Measurements from ENCODE around the gene APOB. TPM values are rescaled to one million over a fixed set of nuclear protein-coding genes. Genes with fewer than 3 reads are reported as not detected.

The APOB gene
- total RNA-seq, 2 experiments from 2014 or later = not detected

DNA sequence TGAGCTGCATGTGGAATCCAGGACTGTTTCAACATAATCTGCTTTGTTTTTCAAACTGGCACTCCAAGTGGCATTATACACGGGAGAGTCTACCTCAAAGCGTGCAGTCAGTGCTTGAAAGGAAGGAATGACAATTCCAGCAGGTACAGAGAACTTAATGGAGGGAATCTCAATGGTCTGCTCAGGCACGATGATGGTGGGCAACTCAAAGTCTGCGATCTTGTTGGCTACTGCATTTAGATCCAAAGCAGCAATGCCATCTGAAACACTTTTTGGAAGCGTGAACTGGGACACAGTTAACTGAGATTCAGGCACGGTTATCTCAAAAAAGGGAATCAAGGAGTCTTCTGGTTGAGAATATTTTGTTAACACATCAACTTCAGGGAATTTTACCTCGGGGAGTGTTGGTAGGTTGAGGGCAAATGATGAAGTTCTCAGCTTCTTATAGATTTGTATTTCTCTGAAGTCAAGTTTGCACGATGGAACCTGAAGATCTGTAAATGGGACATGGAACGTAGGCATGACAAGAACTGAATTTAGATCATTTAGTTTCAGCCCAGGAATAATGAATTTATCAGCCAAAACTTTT is 38.7 kb downstream of the APOB start:
- H3K9me3 Mint-ChIP-seq = no peaks in the 10 kb centered on the region
- H3K4me1 Mint-ChIP-seq = no peaks in the 10 kb centered on the region
- no peak for ATAC-seq (ENCODE audit: low read depth)
- peaks cover 8% of the 10 kb centered on the region for H3K27me3 Mint-ChIP-seq
- H3K4me3 Mint-ChIP-seq = no peak overlapping the region
- POLR2A ChIA-PET = no interaction called here
- no peaks in the 10 kb centered on the region for H3K36me3 Mint-ChIP-seq
- H3K27ac Mint-ChIP-seq = no peak overlapping the region
- DNase-seq = no peak

DNA sequence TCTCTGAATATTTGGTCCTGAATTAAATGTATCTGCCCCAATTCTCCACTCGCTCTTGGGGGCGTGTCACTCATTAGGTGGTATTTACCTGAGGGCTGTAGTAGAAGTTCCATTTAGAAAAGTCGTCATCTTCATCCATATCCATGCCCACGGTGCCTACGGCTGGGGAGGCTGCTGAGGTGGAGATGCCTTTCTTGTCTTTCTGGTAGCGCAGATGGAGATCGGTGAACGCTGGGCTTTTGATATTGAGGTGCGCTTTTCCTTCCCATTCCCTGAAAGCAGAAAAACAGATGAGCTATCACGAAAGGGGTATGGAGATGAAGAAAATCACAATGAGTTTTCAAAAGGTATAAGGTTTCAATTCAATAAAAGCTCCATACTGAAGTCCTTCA is 39.7 kb downstream of the APOB start:
- Mint-ChIP-seq H3K27me3 (peaks cover 8% of the 10 kb centered on the region), H3K9me3 (no peaks in the 10 kb centered on the region), H3K36me3 (no peaks in the 10 kb centered on the region), H3K4me1 (no peaks in the 10 kb centered on the region), H3K4me3 (no peak overlapping the region), H3K27ac (no peak overlapping the region)
- DNase-seq (no peak), ATAC-seq (ENCODE audit: low read depth) (no peak)
- POLR2A ChIA-PET = no interaction called here

DNA sequence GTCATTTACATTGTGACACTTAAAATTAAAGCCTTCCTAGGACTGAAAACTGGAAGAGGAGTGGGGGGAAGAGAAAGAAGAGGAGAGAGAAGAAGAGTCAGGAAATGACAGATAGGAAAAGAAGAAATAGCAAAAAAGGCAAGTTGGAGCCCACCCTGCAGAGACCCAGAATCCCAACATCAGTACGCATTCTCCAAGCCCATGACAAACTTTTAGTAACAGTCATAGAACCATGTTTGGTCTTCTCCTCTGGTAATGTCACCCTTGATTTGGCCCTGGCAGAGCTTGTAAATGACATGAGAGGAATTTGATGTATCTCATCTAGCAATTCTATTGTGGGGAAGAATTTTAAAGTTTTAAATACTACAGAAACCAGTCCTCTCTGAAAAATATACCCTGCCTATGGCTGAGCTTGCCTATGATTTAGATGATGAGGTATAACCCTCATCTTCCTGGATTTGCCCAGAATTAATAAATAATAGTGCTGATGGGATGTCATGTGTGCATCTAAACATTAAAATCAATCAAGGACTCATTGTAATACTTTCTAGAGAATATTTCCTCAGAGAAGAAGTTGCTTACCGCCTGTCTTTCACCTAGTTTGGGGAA is 40.2 kb downstream of the APOB start:
- ATAC-seq (ENCODE audit: low read depth) = no peak
- Mint-ChIP-seq H3K4me3 (no peak overlapping the region), H3K4me1 (no peaks in the 10 kb centered on the region), H3K9me3 (no peaks in the 10 kb centered on the region), H3K27me3 (peaks cover 8% of the 10 kb centered on the region), H3K27ac (no peak overlapping the region), H3K36me3 (no peaks in the 10 kb centered on the region)
- no peak for DNase-seq
- POLR2A ChIA-PET = no interaction called here

DNA sequence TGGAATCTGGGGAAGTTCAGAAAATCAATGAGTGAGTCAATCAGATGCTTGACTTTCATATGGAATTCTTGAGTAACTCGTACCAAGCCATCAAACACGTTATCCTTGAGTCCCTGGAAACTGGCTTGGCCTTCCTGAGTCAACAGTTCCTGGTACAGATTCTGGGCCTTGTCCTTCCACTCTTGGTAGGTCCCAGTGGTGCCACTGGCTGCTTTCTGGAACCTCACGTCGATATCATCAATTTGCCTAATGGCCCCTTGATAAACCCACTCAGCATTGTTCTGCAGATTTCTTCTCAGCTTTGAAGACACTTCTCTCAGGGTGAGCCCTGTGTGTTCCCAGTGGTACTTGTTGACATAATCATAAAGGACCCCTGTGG is 41.1 kb downstream of the APOB start:
- POLR2A ChIA-PET = no interaction called here
- ATAC-seq (ENCODE audit: low read depth) (no peak), DNase-seq (no peak)
- Mint-ChIP-seq H3K4me3 (no peak overlapping the region), H3K36me3 (no peaks in the 10 kb centered on the region), H3K9me3 (no peaks in the 10 kb centered on the region), H3K27ac (no peak overlapping the region), H3K4me1 (no peaks in the 10 kb centered on the region), H3K27me3 (peaks cover 8% of the 10 kb centered on the region)

DNA sequence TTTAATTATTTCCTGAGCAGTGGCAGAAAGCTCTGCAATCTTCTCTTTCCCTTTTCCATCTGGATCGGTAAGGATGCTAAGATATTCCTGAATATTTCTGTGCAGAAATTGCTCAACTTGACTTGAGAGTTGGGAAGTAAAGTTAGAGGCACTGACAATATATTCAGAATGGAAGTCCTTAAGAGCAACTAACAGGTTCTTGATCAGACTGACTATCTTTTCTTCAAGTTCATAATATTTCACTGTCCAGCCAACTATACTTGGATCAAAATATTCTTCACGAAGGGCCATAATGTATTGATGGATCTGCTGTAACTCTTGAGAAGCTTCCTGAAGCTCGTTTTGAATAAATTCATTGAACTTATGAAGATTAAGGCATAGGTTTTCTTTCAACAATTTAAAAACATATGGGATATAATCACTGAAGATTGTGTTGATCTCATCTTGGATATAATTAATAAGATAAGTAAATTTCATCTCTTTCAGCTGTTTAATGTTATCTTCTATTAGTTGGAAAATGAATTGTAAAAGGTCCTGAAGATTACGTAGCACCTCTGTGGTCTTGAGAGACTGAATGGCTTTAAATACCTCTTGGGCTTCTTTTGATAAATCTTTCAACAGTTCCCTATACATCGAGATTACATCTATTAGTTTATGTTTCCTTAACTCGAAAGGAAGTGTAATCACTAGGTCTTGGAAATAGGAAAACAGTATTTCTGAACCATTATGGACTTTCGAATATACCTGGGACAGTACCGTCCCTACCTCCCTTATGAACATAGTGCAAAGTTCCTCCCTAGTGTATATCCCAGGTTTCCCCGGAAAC is 41.7 kb downstream of the APOB start:
- ATAC-seq (ENCODE audit: low read depth) (no peak), DNase-seq (no peak)
- no peaks in the 10 kb centered on the region for H3K36me3 Mint-ChIP-seq
- H3K9me3 Mint-ChIP-seq = no peaks in the 10 kb centered on the region
- no peaks in the 10 kb centered on the region for H3K4me1 Mint-ChIP-seq
- H3K27me3 Mint-ChIP-seq = peaks cover 8% of the 10 kb centered on the region
- H3K27ac Mint-ChIP-seq = no peak overlapping the region
- H3K4me3 Mint-ChIP-seq = no peak overlapping the region
- POLR2A ChIA-PET = no interaction called here

DNA sequence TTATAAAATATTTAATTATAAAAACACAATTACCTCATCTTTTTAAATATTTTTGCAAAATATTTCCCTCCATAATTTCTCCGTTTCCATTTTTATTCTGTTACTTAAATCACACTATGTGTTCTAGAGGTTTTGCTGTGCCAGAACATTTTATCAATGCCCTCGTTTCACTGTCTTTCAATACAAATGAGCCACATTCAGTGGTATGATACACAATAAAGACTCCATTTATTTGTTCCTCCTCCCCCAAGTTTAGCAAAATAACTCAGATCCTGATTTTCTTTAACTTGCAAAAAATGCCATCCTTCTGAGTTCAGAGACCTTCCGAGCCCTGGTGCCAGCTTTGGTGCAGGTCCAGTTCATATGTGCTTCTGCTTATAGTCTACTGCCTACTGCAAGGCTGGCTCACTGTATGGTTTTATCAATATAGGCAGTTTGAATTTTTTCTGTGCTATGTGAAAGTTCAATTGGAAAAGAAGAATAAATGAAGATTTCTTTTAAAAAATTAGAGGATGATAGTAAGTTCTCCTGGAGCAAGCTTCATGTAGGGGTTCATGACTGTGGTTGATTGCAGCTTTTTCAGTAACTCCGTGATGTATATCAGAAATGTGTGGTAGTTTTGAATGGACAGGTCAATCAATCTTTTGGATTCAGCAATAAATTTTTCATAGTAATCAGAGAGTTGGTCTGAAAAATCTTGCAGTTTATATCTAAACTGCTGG is 42.5 kb downstream of the APOB start:
- no peak for DNase-seq
- Mint-ChIP-seq H3K4me1 (no peaks in the 10 kb centered on the region), H3K36me3 (no peaks in the 10 kb centered on the region), H3K9me3 (no peaks in the 10 kb centered on the region), H3K27me3 (peaks cover 3% of the 10 kb centered on the region), H3K4me3 (no peak overlapping the region), H3K27ac (no peak overlapping the region)
- ATAC-seq (ENCODE audit: low read depth) = no peak
- POLR2A ChIA-PET = no interaction called here

DNA sequence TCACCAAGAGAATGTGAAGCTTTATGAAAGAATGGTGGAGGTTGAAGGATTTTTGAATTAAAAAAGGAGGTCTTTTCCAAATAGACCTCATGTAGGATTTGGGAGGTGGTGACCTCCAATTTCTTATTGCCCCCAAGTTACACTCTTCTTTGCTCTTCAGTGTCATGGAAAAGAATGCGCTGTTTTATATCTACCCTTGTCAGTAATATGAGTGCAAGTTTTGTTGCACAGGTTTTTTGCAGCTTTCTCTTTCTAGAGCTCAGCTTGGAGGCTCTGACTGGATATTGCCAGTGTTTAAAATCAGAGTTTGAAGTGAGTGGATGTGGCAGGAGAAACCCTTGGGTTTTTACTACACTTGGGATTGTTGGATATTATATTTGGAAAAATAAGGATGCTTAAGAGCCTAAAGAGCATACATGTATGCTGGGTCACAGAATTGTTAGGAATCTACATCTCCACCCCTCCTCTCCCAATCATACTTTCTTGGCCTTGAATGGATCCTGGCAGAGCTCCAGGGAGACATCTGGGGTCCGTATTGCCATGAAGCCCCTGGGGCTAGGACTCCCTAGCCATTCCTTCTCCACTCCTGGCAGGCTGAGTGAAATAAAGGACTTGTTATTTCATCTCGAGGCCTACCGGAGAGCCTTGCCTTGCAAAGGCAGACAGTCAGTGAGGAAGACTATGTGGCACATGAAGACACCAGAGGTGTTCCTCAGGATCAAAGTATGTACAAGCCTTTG is 43.8 kb downstream of the APOB start:
- DNase-seq (no peak), ATAC-seq (ENCODE audit: low read depth) (no peak)
- no peaks in the 10 kb centered on the region for H3K36me3 Mint-ChIP-seq
- H3K9me3 Mint-ChIP-seq = no peaks in the 10 kb centered on the region
- no peak overlapping the region for H3K4me3 Mint-ChIP-seq
- no peak overlapping the region for H3K27ac Mint-ChIP-seq
- H3K4me1 Mint-ChIP-seq = no peaks in the 10 kb centered on the region
- POLR2A ChIA-PET = no interaction called here
- H3K27me3 Mint-ChIP-seq = peaks cover 3% of the 10 kb centered on the region

DNA sequence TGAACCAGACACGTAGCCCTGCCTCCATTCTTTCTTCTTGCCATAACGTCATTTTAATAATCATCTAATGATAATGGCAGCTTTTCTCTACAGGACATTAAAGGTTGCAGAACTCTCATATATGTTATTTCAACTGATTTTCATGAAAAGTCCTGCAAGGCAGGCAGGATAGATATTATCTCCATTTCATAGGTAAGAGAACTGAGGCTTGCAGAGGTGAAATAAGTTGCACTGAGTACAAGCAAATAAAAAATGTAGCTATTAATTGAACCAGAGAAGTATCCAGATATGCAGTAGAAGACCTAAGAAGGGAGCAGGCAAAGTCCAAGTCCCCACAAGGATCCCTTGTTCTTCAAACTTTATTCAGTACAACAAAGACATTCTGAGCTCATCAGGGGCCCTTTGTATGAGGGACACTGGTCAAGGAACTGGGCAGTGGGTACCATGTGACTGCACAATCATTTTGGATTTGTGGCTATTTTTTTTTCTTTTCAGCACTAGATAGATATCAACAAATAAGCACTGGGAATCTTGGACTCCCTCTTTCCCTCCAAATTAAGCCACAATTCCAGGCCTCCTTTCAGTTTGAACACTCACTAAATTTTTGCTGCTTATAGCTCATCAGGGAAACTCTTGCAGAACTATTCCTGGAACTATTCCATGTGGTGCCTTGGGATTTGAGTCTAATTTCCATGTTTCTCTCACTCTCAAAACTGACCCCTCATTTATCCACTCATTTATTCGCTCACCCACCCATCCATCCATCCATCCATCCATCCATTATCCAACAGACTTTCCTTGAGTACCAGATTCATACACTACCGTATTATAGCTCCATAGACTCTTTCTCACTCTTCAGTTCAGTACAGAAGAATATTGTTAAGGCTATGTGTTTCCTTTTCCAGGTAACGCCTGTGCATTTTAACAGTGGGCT is 44.6 kb downstream of the APOB start:
- ATAC-seq (ENCODE audit: low read depth) (no peak), DNase-seq (no peak)
- H3K27me3 Mint-ChIP-seq = peaks cover 3% of the 10 kb centered on the region
- H3K36me3 Mint-ChIP-seq = no peaks in the 10 kb centered on the region
- H3K27ac Mint-ChIP-seq = no peak overlapping the region
- no peaks in the 10 kb centered on the region for H3K9me3 Mint-ChIP-seq
- no peaks in the 10 kb centered on the region for H3K4me1 Mint-ChIP-seq
- H3K4me3 Mint-ChIP-seq = no peak overlapping the region
- POLR2A ChIA-PET = no interaction called here

DNA sequence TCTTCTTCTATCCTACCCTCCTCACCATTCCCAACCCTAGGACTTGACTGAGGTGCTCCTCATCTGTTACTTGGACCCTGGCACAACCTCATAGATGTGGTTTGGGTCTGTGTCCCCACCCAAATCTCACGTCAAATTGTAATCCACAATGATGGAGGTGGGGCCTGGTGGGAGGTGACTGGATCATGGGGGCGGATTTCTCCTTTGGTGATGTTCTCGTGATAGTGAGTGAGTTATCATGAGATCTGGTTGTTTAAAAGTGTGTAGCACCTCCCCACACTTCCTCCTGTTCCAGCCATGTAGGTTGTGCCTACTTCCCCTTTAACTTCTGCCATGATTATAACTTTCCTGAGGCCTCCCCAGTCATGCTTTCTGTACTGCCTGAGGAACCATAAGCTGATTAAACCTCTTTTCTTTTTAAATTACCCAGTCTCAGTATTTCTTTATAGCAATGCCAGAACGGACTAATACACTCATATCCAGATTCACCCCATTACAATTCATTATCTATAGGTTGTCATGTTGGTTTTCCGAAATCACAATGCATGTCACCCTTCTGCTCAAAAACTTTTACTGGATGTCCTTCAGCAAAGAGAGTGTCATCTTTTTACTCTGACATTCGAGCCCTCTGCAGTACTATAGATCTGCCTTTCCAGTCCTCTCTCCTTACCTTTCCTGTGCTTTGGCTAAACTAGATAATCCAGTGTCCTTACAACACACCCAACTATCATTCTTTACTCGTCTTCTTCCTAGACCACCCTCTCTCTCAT is 45.7 kb downstream of the APOB start:
- Mint-ChIP-seq H3K4me3 (no peak overlapping the region), H3K27me3 (peaks cover 3% of the 10 kb centered on the region), H3K9me3 (no peaks in the 10 kb centered on the region), H3K36me3 (no peaks in the 10 kb centered on the region), H3K27ac (no peak overlapping the region), H3K4me1 (no peaks in the 10 kb centered on the region)
- POLR2A ChIA-PET = no interaction called here
- ATAC-seq (ENCODE audit: low read depth) (no peak), DNase-seq (no peak)

DNA sequence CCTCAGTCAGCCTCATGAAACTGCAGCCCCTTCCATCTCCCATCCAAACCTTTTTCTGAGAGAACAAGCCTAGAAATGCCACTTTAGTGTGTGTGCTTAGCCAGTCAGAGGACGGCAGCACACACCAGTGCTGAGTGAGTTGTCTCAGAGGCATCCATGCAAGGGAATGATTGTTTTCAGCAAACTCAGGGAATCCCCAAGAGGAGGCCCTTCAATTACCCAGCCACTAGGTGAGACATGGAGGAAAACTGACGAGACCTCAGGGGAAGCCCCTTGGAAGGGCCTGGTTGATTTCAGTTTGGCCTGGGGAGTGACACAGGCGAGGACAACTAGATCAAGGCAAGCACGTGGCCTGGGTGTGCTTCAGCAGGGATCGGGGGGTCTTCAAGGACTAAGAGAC is 49.7 kb downstream of the APOB start:
- no peak overlapping the region for H3K27ac Mint-ChIP-seq
- DNase-seq (no peak), ATAC-seq (ENCODE audit: low read depth) (no peak)
- H3K4me3 Mint-ChIP-seq = no peak overlapping the region
- no peaks in the 10 kb centered on the region for H3K4me1 Mint-ChIP-seq
- no peaks in the 10 kb centered on the region for H3K27me3 Mint-ChIP-seq
- POLR2A ChIA-PET = no interaction called here
- no peaks in the 10 kb centered on the region for H3K9me3 Mint-ChIP-seq
- H3K36me3 Mint-ChIP-seq = no peaks in the 10 kb centered on the region

DNA sequence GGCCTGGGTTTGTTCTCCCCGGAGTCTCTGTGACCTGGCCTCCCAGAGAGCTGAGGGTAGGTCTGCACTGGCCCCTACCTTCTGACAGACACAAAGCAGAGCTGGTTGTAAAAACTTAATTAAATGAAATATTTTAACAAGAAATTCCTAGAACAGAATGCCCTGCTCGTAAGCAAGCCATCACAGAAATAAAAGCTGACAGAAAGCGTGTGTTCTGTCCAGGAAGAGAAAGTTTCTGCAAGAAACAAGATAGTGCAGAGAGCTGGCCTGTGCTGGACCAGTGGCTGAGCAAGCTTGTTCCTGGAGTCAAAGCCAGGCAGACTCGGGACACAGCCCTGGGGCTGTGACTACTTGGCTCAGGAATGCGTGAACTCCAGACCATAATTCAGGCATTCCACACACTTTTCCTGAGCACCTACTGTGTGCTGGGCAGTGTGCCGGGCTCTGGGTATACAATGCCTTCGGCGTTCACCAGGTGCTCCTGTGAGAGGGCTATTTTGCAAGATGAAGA is 51.6 kb downstream of the APOB start:
- H3K27me3 Mint-ChIP-seq = no peaks in the 10 kb centered on the region
- POLR2A ChIA-PET = no interaction called here

More for the DNA sequence above, 51.6 kb downstream of the APOB start:
- no peaks in the 10 kb centered on the region for H3K9me3 Mint-ChIP-seq
- H3K27ac Mint-ChIP-seq = no peak overlapping the region
- ATAC-seq (ENCODE audit: low read depth) = no peak
- H3K4me1 Mint-ChIP-seq = no peaks in the 10 kb centered on the region
- H3K36me3 Mint-ChIP-seq = no peaks in the 10 kb centered on the region
- no peak for DNase-seq
- no peak overlapping the region for H3K4me3 Mint-ChIP-seq

Measured in activated naive CD8-positive, alpha-beta T cell treated with anti-CD3 and anti-CD28 coated beads, Interleukin-2, amount 10 ng/mL, durations not matched to agents 7 days and 5 days (primary cell).